B cell (primary cell): Measurements from ENCODE around the gene MS4A12. TPM values are rescaled to one million over a fixed set of nuclear protein-coding genes. Genes with fewer than 3 reads are reported as not detected.
"Not testable (repeated sequence)": the region's sequence is repeated elsewhere in the genome, so short reads cannot be mapped to it uniquely, and the experiment has no call there.

Experiments used
- ATAC-seq: fragments of 200-7000 bp; cut with Tn5 transposase; one replicate; pipeline ENCODE4 v1.10.0; 2021; ENCODE audit warnings: low read depth, mild to moderate bottlenecking, moderate number of reproducible peaks, moderate library complexity
- CTCF ChIA-PET: fragments of 350-600 bp; sonication (Branson Sonifier 250); formaldehyde crosslinking; loops from one replicate; lab custom pipeline; 2021; ENCODE audit warnings: antibody characterized with exemption, inconsistent platforms; lab: Charles Lee
- POLR2A ChIA-PET: fragments of 350-600 bp; sonication (Branson Sonifier 250); formaldehyde crosslinking; loops from one replicate; lab custom pipeline; 2021; ENCODE audit warnings: antibody characterized with exemption; lab: Charles Lee
- DNase-seq: peaks from one replicate; pipeline ENCODE4 v3.0.0; 2013
- H2AFZ ChIP-seq: 2 replicates; pipeline ENCODE4 v1.6.1; 2012; ENCODE audit warnings: mild to moderate bottlenecking, low read depth, low read length; ENCODE audit not compliant: insufficient read depth, poor library complexity, severe bottlenecking
- H3K27ac ChIP-seq, 2 donors: 1 replicate in 1 of 2; 2 replicates in 1 of 2; pipeline ENCODE4 v1.5.1; 2012 to 2013; ENCODE audit warnings: low read length in 2 of 2, mild to moderate bottlenecking in 2 of 2, moderate library complexity in 1 of 2
- H3K27me3 ChIP-seq, 4 experiments: fragments of 200-600 bp in 1 of 4; sonication (generic) in 1 of 4; replicated peaks in 1 of 4; 1 replicate in 2 of 4; 2 replicates in 2 of 4; pipeline versions ENCODE4 v1.6.1 to v1.7.0; 2013 to 2016; ENCODE audit warnings: low read length in 3 of 4, mild to moderate bottlenecking in 2 of 4, mixed read lengths in 1 of 4, moderate library complexity in 1 of 4; ENCODE audit not compliant: insufficient read depth in 4 of 4, control insufficient read depth in 3 of 4; ENCODE audit errors: control extremely low read depth in 1 of 4
- H3K36me3 ChIP-seq, 2 experiments: replicated peaks in 1 of 2; 1 replicate in 1 of 2; 2 replicates in 1 of 2; pipeline versions ENCODE4 v1.6.1 to v1.7.1; 2013; ENCODE audit warnings: low read length in 1 of 2; ENCODE audit not compliant: insufficient read depth in 2 of 2, control insufficient read depth in 1 of 2; ENCODE audit errors: control extremely low read depth in 1 of 2, extremely low read depth in 1 of 2
- H3K4me1 ChIP-seq, 2 donors: fragments of 200-600 bp in 1 of 2; sonication (generic) in 1 of 2; 1 replicate in 1 of 2; 2 replicates in 1 of 2; pipeline versions ENCODE4 v1.5.1 to v1.6.1; 2013 to 2017; ENCODE audit warnings: low read length in 2 of 2; ENCODE audit not compliant: control insufficient read depth in 2 of 2, insufficient read depth in 2 of 2
- H3K4me2 ChIP-seq: replicated peaks from 2 replicates; pipeline ENCODE3; 2012; ENCODE audit warnings: mild to moderate bottlenecking, low read depth, low read length; ENCODE audit not compliant: poor library complexity, severe bottlenecking
- H3K4me3 ChIP-seq, 5 experiments: fragments of 200-600 bp in 1 of 5; sonication (generic) in 1 of 5; 1 replicate in 3 of 5; 2 replicates in 2 of 5; pipeline versions ENCODE4 v1.5.1 to v1.7.0; 2011 to 2016; ENCODE audit warnings: low read length in 4 of 5, mild to moderate bottlenecking in 4 of 5, low read depth in 2 of 5, control low read depth in 1 of 5, moderate library complexity in 1 of 5; ENCODE audit not compliant: insufficient read depth in 1 of 5; ENCODE audit errors: control extremely low read depth in 1 of 5, extremely low read depth in 1 of 5
- H3K79me2 ChIP-seq: fragments of 200-600 bp; sonication (generic); one replicate; pipeline ENCODE4 v1.6.0; 2016; ENCODE audit warnings: low read length; ENCODE audit not compliant: control insufficient read depth, insufficient read depth
- H3K9ac ChIP-seq: fragments of 200-600 bp; sonication (generic); 2 replicates; pipeline ENCODE4 v1.6.1; 2017; ENCODE audit warnings: mild to moderate bottlenecking, low read length, moderate library complexity
- H3K9me3 ChIP-seq, 3 donors: one replicate each; pipeline versions ENCODE4 v1.6.1 to v1.7.1; 2013; ENCODE audit warnings: low read length in 2 of 3; ENCODE audit not compliant: control insufficient read depth in 2 of 3, insufficient read depth in 1 of 3; ENCODE audit errors: control extremely low read depth in 1 of 3
- H4K20me1 ChIP-seq: 2 replicates; pipeline ENCODE4 v1.6.0; 2012; ENCODE audit warnings: mild to moderate bottlenecking, low read length; ENCODE audit not compliant: insufficient read depth, control insufficient read depth, poor library complexity, severe bottlenecking
- H3K27ac Mint-ChIP-seq: one replicate; pipeline ENCODE4 v1.8.0; 2021; ENCODE audit warnings: mixed read lengths
- H3K27me3 Mint-ChIP-seq: one replicate; pipeline ENCODE4 v1.8.0; 2021; ENCODE audit warnings: mixed read lengths
- H3K4me1 Mint-ChIP-seq: one replicate; pipeline ENCODE4 v1.8.0; 2021; ENCODE audit warnings: mixed read lengths
- H3K4me3 Mint-ChIP-seq: one replicate; pipeline ENCODE4 v1.8.0; 2021; ENCODE audit warnings: mixed read lengths
- H3K9me3 Mint-ChIP-seq: one replicate; pipeline ENCODE4 v1.8.0; 2022; ENCODE audit warnings: mixed read lengths; ENCODE audit not compliant: insufficient read depth
- EZH2 ChIP-seq: IDR thresholded peaks from 2 replicates; pipeline ENCODE4 v1.6.1; 2012; ENCODE audit warnings: borderline replicate concordance, low read depth, mild to moderate bottlenecking, moderate library complexity, low read length; ENCODE audit not compliant: insufficient read depth, poor library complexity, severe bottlenecking
- WGBS: methylation state at CpG from one replicate; pipeline ENCODE4 v1.1.5; 2013; ENCODE audit warnings: missing lambda C conversion rate; ENCODE audit not compliant: insufficient coverage; 5-methylcytosine and 5-hydroxymethylcytosine counted together
- intact Hi-C: fragments of 100-400 bp; cut with micrococcal nuclease; formaldehyde crosslinking; loops from one replicate; pipeline ENCODE4 v1.10.0; 2022
- polyA plus RNA-seq: library from polyadenylated mRNA; depleted of rRNA; stranded (reverse); fragments of >200 nt; gene quantifications from 2 replicates; pipeline ENCODE4 v1.2.3, GENCODE V29; 2012
- total RNA-seq, 2 donors: library from RNA; stranded (reverse); fragments of 120-200 nt in 1 of 2; gene quantifications; 1 replicate in 1 of 2; 2 replicates in 1 of 2; pipeline versions ENCODE4 v1.2.3 to v1.2.4, GENCODE V29; 2013 to 2022
- TF ChIP-seq, protein P1 (sequence below): fragments of 200-600 bp; IDR thresholded peaks from one replicate; pipeline ENCODE4 v1.8.0; 2022; ENCODE audit warnings: antibody characterized with exemption, mild to moderate bottlenecking

MS4A12 gene
- total and polyA plus RNA-seq, 2 donors (not counting 1 experiment from before 2014, with no cell fraction given) = not detected

- DNase-seq (no peak), ATAC-seq (no peak)
- POLR2A ChIA-PET = no interaction called here
- no peaks in the 10 kb centered on the region for H4K20me1 ChIP-seq
- peaks cover 0 to 3% (median 0%) of the 10 kb centered on the region in 3 donors for H3K9me3 ChIP-seq
- no peak overlapping the region for H2AFZ ChIP-seq
- no peak overlapping the region for H3K4me3 ChIP-seq
- H3K9me3 Mint-ChIP-seq = no peaks in the 10 kb centered on the region
- no peaks in the 10 kb centered on the region for H3K27me3 Mint-ChIP-seq
- no peaks in the 10 kb centered on the region for H3K36me3 ChIP-seq
- intact Hi-C loops = no loop called here
- H3K4me1 ChIP-seq = peaks cover 4 to 9% of the 10 kb centered on the region in 2 donors
- no peaks in the 10 kb centered on the region for H3K79me2 ChIP-seq
- no peak overlapping the region for H3K27ac ChIP-seq
- no peak overlapping the region for H3K27ac Mint-ChIP-seq
- WGBS = no CpG with 5 or more reads among the region's 3 CpGs
- CTCF ChIA-PET = no interaction called here
- H3K4me1 Mint-ChIP-seq = peaks cover 15% of the 10 kb centered on the region
- H3K9ac ChIP-seq = no peak overlapping the region
- no peak overlapping the region for H3K4me2 ChIP-seq
- H3K4me3 Mint-ChIP-seq = no peak overlapping the region
- no peak for TF ChIP-seq EZH2
- TF ChIP-seq, protein P1, sequence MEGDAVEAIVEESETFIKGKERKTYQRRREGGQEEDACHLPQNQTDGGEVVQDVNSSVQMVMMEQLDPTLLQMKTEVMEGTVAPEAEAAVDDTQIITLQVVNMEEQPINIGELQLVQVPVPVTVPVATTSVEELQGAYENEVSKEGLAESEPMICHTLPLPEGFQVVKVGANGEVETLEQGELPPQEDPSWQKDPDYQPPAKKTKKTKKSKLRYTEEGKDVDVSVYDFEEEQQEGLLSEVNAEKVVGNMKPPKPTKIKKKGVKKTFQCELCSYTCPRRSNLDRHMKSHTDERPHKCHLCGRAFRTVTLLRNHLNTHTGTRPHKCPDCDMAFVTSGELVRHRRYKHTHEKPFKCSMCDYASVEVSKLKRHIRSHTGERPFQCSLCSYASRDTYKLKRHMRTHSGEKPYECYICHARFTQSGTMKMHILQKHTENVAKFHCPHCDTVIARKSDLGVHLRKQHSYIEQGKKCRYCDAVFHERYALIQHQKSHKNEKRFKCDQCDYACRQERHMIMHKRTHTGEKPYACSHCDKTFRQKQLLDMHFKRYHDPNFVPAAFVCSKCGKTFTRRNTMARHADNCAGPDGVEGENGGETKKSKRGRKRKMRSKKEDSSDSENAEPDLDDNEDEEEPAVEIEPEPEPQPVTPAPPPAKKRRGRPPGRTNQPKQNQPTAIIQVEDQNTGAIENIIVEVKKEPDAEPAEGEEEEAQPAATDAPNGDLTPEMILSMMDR = no peak
- H3K27me3 ChIP-seq = no peaks in the 10 kb centered on the region
Observed at GRCh38 chr11:60530454-60531100, 38.0 kb downstream of the MS4A12 start.

GRCh38 chr11:60532383-60532782, 39.8 kb downstream of the MS4A12 start:
- H3K9me3 Mint-ChIP-seq, H2AFZ ChIP-seq, H3K27ac Mint-ChIP-seq, H3K79me2 ChIP-seq, CTCF ChIA-PET, H3K36me3 ChIP-seq, H3K4me3 ChIP-seq, H4K20me1 ChIP-seq, POLR2A ChIA-PET, intact Hi-C loops, H3K9ac ChIP-seq, DNase-seq, H3K4me3 Mint-ChIP-seq, H3K27ac ChIP-seq, ATAC-seq, H3K4me2 ChIP-seq, H3K27me3 ChIP-seq, H3K9me3 ChIP-seq, H3K27me3 Mint-ChIP-seq, H3K4me1 ChIP-seq: not testable (repeated sequence)
- WGBS = no CpG with 5 or more reads among the region's 18 CpGs
- peaks cover 15% of the 10 kb centered on the region for H3K4me1 Mint-ChIP-seq

- H3K9me3 ChIP-seq, H2AFZ ChIP-seq, H3K27ac ChIP-seq, H3K27me3 ChIP-seq, DNase-seq, H3K4me1 Mint-ChIP-seq, H3K9ac ChIP-seq, H3K27me3 Mint-ChIP-seq, intact Hi-C loops, H4K20me1 ChIP-seq, H3K36me3 ChIP-seq, H3K9me3 Mint-ChIP-seq, H3K27ac Mint-ChIP-seq, CTCF ChIA-PET, H3K4me1 ChIP-seq, H3K4me3 ChIP-seq, POLR2A ChIA-PET, H3K4me2 ChIP-seq, H3K4me3 Mint-ChIP-seq, ATAC-seq, H3K79me2 ChIP-seq: not testable (repeated sequence)
Observed at GRCh38 chr11:60538627-60539026, 46.0 kb downstream of the MS4A12 start.
